DOHH2 (cell line): ENCODE data around the gene KIF1C.

Source experiments
- EZH2phosphoT487 ChIP-seq: fragments of 200-600 bp; sonication (generic); IDR thresholded peaks from 2 replicates; pipeline ENCODE4 v1.6.1; 2017; ENCODE audit warnings: borderline replicate concordance, mild to moderate bottlenecking, antibody characterized with exemption, low read length, moderate library complexity, mixed read lengths
- TF ChIP-seq, protein P1 (sequence below): fragments of 200-600 bp; sonication (generic); IDR thresholded peaks from one replicate; pipeline ENCODE4 v1.5.1; 2014; ENCODE audit warnings: antibody characterized with exemption, mild to moderate bottlenecking, low read depth, low read length; ENCODE audit not compliant: poor library complexity, severe bottlenecking

DNA sequence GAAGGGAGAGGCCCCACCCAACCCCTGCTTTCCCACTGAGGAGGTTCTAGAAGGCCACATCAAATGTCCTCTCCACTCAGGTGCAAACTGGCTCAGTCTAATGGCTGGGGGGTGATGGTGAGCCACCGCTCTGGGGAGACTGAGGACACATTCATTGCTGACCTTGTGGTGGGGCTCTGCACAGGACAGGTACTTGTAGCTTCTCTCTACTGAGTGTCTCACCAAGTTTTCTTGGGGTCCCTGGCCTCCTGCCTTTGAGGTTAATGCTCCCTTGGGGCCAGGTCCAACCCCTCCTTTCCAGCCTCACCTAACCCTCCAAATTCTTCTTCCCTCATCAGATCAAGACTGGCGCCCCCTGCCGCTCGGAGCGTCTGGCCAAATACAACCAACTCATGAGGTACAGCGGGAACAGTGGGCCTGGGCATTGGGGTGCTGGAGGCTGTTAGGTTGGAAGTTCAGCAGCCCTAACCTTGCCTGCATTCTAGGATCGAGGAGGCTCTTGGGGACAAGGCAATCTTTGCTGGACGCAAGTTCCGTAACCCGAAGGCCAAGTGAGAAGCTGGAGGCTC, 41.2 kb upstream of the KIF1C start:
- TF ChIP-seq, protein P1, sequence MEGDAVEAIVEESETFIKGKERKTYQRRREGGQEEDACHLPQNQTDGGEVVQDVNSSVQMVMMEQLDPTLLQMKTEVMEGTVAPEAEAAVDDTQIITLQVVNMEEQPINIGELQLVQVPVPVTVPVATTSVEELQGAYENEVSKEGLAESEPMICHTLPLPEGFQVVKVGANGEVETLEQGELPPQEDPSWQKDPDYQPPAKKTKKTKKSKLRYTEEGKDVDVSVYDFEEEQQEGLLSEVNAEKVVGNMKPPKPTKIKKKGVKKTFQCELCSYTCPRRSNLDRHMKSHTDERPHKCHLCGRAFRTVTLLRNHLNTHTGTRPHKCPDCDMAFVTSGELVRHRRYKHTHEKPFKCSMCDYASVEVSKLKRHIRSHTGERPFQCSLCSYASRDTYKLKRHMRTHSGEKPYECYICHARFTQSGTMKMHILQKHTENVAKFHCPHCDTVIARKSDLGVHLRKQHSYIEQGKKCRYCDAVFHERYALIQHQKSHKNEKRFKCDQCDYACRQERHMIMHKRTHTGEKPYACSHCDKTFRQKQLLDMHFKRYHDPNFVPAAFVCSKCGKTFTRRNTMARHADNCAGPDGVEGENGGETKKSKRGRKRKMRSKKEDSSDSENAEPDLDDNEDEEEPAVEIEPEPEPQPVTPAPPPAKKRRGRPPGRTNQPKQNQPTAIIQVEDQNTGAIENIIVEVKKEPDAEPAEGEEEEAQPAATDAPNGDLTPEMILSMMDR = peak; percentile 57
- TF ChIP-seq EZH2phosphoT487 = no peak
